ENCODE measurements around the gene ABCG2.
"Not testable (repeated sequence)": the region's sequence is repeated elsewhere in the genome, so short reads cannot be mapped to it uniquely, and the experiment has no call there.

ABCG2 gene

GRCh38 chr4:88109123-88109881 is 49.1 kb downstream of the ABCG2 start:
- DNase-seq: no peak

DNA sequence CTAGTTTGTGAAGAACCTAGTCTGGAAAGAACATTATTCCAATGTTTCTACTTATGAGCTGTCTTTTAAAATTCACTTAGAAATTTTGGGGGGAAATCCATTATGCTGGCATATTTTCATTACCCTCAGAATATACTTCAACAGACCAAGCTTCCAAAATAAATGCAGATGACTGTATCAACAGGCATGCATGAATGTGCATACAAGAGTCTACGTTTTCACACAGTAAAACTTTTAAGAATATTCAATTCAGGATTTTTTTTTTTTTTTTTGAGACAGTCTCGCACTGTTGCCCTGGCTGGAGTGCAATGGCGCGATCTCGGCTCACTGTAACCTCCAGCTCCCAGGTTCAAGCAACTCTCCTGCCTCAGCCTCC is 49.7 kb downstream of the ABCG2 start:
- no peak for DNase-seq

DNA sequence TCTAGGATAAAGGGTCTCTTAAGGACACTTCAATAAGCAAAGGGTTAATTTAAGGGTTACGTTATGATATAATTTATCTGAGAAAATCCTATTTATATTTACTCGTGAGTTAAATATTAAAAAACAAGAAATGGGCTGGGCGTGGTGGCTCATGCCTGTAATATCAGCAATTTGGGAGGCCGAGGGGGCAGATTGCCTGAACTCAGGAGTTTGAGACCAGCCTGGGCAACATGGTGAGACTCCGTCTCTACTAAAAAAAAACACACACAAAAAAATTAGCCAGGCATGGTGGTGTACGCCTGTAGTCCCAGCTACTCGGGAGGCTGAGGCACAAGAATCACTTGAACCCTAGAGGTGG is 50.4 kb downstream of the ABCG2 start:
- not testable (repeated sequence) for DNase-seq

DNA sequence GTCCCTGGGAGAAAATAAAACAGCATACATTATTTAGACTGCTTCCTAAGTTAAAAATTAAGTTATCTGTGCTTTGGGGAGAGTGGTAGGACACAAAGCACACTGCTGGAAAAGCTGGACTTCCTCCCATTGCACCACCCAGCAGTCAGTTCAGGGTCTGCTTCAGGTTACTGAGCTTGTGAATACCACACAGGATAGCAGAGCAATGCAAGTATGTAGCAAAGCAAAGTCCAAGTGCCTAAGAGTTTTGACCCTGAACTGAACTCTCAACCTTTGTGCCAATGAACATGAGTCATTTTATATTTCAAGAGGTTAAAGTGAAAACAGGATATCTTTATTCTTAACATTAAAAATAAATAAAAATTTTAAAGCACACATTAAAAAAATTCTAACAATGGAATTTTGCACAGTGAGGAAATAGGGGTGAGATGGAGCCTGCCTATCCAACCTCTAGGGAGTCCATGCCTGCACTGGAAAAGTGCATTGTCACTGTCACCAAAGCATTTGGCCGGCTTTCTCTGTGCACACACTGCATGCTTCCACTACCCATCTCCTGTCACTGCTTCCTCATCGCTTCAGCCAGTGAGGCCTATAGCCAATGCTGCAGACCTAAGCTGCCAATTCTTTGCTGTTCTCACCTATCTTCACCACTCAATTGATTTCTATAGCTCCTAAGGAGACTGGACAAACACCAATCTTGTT is 50.9 kb downstream of the ABCG2 start:
- DNase-seq: no peak

- no peak for DNase-seq
These were observed 52.2 kb downstream of the ABCG2 start for GRCh38 chr4:88106205-88106604.

DNA sequence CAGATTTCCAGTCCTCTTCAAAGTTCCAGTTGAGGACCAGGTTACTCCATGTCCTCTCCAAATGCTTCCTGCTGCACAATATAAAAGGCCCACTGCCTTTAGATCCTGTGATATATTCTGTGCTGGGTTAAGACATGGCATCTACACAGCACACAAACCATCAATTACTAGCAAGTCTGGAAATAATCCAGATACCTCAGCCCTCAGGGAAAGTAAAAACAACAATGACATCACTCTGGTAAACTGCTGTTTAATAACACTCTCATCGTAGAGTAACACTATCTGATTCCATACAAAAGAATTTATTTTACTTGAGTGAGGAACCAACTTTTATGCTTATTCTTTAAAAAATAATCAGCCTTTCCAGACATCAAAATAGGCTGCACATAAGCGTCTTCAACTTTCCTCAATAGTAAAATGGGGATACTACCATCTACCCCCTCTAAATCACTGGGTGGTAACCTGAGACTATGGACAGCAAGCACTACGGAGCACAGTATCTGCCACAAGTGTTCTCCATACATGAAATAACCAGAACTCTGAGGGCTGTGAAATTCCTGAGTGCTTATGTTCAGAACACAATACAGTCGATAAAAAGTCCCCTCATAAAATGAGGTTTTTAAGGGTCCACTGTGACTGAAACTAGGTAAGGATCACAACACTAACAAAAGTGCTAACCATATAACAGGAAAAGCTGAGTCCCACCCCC is 53.4 kb downstream of the ABCG2 start:
- DNase-seq: no peak

DNA sequence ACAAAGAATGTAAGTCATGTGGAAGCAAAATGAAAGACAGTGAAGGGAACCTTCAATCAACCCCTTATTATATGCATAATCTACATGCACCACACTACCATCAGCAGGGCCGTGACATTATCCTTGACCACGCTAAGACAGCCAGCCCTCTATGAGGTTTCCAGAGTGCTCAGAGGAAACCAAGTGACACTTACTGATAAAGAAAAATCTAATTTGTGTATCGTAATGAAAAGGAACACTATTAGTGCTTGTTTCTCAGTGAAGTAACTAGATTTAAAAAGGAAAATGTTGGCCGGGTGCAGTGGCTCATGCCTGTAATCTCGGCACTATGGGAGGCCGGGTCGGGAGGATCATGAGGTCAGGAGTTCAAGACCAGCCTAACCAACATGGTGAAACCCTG is 56.4 kb downstream of the ABCG2 start:
- no peak for DNase-seq

DNA sequence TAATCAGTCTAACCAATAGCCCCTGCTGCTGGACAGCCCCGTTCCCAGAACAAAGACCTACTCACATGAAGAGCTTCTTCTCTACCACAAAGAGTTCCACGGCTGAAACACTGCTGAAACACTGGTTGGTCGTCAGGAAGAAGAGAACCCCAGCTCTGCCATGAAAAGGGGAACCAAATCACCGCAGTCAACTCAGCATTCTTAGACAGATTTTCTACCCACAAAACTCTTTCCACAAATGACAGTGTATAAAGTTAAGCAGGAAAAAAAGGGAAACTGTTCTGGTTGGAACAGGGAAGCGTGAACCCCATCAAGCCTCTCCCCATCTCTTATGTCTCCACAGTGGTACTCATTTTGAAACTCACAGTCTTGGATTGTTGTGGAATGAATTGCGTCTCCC is 57.3 kb downstream of the ABCG2 start:
- DNase-seq: no peak

GRCh38 chr4:88098993-88099752 is 59.3 kb downstream of the ABCG2 start:
- no peak for DNase-seq

- DNase-seq: no peak
These were observed 60.7 kb downstream of the ABCG2 start for GRCh38 chr4:88097781-88098180.

- no peak for DNase-seq
These were observed 61.1 kb downstream of the ABCG2 start for GRCh38 chr4:88097301-88097700.

- no peak for DNase-seq
These were observed 64.6 kb downstream of the ABCG2 start for GRCh38 chr4:88093874-88094273.

DNA sequence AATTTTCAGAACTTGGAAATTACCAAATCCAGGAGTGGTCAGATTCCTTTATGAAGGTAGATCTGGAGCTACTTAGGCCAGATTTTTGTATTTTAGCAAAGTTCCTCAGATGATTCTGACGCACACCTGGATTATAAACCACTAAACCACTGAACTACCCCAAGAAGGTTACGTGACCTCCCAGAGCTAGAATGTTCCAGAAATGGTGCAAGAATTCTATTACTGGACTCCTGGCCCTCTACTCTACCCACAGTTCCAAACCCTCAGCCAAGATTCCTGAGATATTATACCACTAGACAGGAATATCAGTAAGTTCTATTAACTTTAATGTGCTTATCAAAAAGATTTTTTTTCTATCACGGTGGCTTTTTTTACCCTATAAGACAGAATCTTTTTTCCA is 67.1 kb downstream of the ABCG2 start:
- no peak for DNase-seq

DNA sequence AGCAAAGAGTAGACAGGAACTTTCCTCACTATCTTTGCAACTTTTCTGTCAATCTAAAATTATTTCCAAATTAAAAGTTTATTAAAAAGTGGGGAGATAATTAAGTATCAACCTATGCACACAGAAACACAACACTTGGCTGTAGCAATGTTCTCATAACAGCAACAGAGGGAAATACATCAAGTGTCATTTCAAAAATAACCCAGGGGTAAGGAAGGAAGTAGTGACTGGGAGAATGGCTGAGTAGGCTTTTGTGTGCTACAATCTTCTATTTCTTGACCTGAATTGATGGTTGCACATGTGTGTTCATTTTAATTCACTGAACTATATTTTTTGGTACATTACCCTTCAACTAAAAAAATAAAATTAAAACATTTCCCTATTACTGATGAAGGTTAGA is 67.5 kb downstream of the ABCG2 start:
- no peak for DNase-seq

- no peak for DNase-seq
These were observed 71.4 kb downstream of the ABCG2 start for GRCh38 chr4:88087004-88087403.

GRCh38 chr4:88080626-88081025 is 77.8 kb downstream of the ABCG2 start:
- no peak for DNase-seq

DNA sequence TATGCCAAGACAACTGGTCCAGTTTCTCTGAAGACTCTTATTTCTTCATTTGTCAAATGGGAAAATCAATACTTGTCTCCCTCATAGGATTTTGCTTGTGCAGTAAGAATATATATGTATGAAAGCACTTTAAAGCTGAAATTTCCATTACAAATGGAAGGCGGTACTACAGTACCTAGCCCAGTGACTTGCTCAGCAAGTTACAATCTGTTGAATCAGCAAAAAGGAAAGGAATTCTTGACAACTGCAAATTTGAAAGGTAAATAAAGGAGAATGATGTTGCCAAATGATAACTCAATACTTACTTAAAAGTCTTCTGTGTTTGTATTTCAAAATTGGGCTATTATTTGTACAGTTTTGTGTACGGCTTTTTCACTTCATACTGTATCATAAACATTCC is 79.9 kb downstream of the ABCG2 start:
- DNase-seq: no peak

- DNase-seq: no peak
These were observed 80.4 kb downstream of the ABCG2 start for GRCh38 chr4:88077911-88078524.

- no peak for DNase-seq
These were observed 83.1 kb downstream of the ABCG2 start for GRCh38 chr4:88075336-88075735.

DNA sequence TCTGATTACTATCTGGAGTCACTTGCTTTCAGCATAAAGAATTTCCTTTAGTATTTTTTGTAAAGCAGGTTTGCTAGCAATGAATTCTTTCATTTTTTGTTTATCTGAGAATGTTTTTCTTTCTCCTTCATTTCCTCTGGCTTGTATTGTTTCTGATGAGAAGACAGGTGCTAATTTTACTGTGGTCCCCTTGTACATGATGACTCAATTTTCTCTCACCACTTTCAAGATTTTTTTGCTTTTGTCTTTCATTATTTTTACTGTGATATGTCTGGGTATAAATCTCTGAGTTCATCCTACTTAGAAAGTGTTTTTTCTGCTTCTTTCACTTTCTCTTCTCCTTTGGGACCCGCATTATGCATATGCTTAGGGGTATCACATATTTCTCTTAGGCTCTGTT is 88.4 kb downstream of the ABCG2 start:
- no peak for DNase-seq

DNA sequence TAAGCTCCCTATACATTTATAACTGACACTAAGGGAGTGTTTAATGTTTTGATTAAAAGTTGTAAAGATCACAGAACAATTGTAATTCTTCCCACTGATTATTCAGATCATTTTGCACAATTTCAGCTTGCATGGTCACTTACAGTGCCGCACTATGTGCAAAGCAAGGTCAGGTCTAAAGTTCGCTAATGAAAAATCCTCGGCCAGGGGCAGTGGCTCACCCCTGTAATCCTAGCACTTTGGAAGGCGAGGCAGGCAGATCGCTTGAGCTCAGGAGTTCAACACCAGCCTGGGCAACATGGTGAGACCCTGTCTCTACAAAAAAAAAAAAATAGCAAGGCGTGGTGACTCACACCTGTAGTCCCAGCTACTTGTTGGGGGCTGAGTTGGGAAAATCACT is 94.0 kb downstream of the ABCG2 start:
- DNase-seq: no peak

GRCh38 chr4:88063634-88064296 is 94.7 kb downstream of the ABCG2 start:
- no peak for DNase-seq

Data from stimulated activated CD4-positive, alpha-beta T cell treated with anti-CD3 and anti-CD28 coated beads, Interleukin-1b, Interleukin-23, amount 100 ng/mL, for 48 hours (primary cell).